ENCODE results near the gene RERE. TPM values are rescaled to one million over a fixed set of nuclear protein-coding genes. Genes with fewer than 3 reads are reported as not detected.

Gene RERE
- total and polyA plus RNA-seq, 2 experiments from 2014 or later, result 39.8 to 62.8 TPM

DNA sequence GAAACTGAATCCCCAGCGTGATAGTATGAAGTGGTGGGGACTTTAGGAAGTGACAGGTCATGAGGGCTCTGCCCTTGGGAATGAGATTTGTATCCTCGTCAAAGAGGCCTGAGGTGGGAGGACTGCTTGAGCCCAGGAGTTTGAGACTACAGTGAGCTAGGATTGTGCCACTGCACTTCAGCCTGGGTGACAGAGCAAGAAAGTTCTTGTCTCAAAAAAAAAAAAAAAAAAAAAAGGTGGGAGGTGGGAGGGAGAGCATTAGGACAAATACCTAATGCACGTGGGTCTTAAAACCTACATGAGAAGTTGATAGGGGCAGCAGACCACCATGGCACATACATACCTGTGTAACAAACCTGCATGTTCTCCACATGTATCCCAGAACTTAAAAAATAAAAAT lies 24.0 kb upstream of the RERE start:
- H3K4me2 ChIP-seq, result no peak overlapping the region

DNA sequence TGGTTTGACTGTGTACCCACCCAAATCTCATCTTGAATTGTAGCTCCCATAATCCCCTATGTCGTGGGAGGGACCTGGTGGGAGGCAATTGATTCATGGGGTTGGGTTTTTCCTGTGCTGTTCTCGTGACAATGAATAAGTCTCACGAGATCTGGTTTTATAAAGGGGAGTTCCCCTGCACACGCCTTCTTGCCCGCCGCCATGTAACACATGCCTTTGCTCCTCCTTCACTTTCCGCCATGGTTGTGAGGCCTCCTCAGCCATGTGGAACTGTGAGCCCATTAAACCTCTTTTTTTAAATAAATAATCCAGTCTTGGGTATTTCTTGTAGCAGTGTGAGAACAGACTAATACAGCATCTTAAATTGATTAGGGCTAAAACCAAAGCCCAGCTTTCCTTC lies 22.6 kb upstream of the RERE start:
- Histone ChIP-seq H3K9me2 (replicated peaks; ENCODE audit: insufficient read depth) (no peaks in the 10 kb centered on the region), H3K79me2 (no peaks in the 10 kb centered on the region), H3K27me3 (no peaks in the 10 kb centered on the region), H3K4me1 (ENCODE audit: insufficient read depth) (no peaks in the 10 kb centered on the region), H3K4me2 (no peak overlapping the region), H2AFZ (no peak overlapping the region), H4K20me1 (ENCODE audit: insufficient read depth, poor library complexity, severe bottlenecking) (no peaks in the 10 kb centered on the region), H3K27ac (no peak overlapping the region), H3K9me3 (ENCODE audit: low read depth) (no peaks in the 10 kb centered on the region), H3K4me3 (no peak overlapping the region), H3K36me3 (replicated peaks; ENCODE audit: insufficient read depth, low read depth) (no peaks in the 10 kb centered on the region)
- WGBS (ENCODE audit: low lambda C conversion rate, missing lambda C conversion rate), result 94% methylated on average over 7 of the region's 7 CpGs
- no peak for DNase-seq (ENCODE audit: low spot score)
- no peak for TF ChIP-seq EZH2 (IDR thresholded peaks at IDR 0.05; ENCODE audit: borderline replicate concordance)
- TF ChIP-seq, protein P1, sequence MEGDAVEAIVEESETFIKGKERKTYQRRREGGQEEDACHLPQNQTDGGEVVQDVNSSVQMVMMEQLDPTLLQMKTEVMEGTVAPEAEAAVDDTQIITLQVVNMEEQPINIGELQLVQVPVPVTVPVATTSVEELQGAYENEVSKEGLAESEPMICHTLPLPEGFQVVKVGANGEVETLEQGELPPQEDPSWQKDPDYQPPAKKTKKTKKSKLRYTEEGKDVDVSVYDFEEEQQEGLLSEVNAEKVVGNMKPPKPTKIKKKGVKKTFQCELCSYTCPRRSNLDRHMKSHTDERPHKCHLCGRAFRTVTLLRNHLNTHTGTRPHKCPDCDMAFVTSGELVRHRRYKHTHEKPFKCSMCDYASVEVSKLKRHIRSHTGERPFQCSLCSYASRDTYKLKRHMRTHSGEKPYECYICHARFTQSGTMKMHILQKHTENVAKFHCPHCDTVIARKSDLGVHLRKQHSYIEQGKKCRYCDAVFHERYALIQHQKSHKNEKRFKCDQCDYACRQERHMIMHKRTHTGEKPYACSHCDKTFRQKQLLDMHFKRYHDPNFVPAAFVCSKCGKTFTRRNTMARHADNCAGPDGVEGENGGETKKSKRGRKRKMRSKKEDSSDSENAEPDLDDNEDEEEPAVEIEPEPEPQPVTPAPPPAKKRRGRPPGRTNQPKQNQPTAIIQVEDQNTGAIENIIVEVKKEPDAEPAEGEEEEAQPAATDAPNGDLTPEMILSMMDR (IDR thresholded peaks at IDR 0.05; ENCODE audit: poor library complexity), result no peak
- TF ChIP-seq EZH2phosphoT487 (IDR thresholded peaks at IDR 0.05; ENCODE audit: low read depth, severe bottlenecking, unreplicated experiment), result no peak

More for the DNA sequence above, 24.0 kb upstream of the RERE start:
- DNase-seq (ENCODE audit: low spot score), result no peak
- Histone ChIP-seq H3K4me1 (ENCODE audit: insufficient read depth) (no peaks in the 10 kb centered on the region), H3K9me3 (ENCODE audit: low read depth) (no peaks in the 10 kb centered on the region), H3K27me3 (no peaks in the 10 kb centered on the region), H3K27ac (no peak overlapping the region), H4K20me1 (ENCODE audit: insufficient read depth, poor library complexity, severe bottlenecking) (no peaks in the 10 kb centered on the region), H3K4me3 (no peak overlapping the region), H3K79me2 (no peaks in the 10 kb centered on the region), H2AFZ (no peak overlapping the region), H3K36me3 (replicated peaks; ENCODE audit: insufficient read depth, low read depth) (no peaks in the 10 kb centered on the region), H3K9me2 (replicated peaks; ENCODE audit: insufficient read depth) (no peaks in the 10 kb centered on the region)
- TF ChIP-seq EZH2 (IDR thresholded peaks at IDR 0.05; ENCODE audit: borderline replicate concordance) (no peak), EZH2phosphoT487 (IDR thresholded peaks at IDR 0.05; ENCODE audit: low read depth, severe bottlenecking, unreplicated experiment) (no peak)
- TF ChIP-seq, protein P1 (IDR thresholded peaks at IDR 0.05; ENCODE audit: poor library complexity), result no peak
- WGBS (ENCODE audit: low lambda C conversion rate, missing lambda C conversion rate), result 92% methylated on average over 3 of the region's 3 CpGs

DNA sequence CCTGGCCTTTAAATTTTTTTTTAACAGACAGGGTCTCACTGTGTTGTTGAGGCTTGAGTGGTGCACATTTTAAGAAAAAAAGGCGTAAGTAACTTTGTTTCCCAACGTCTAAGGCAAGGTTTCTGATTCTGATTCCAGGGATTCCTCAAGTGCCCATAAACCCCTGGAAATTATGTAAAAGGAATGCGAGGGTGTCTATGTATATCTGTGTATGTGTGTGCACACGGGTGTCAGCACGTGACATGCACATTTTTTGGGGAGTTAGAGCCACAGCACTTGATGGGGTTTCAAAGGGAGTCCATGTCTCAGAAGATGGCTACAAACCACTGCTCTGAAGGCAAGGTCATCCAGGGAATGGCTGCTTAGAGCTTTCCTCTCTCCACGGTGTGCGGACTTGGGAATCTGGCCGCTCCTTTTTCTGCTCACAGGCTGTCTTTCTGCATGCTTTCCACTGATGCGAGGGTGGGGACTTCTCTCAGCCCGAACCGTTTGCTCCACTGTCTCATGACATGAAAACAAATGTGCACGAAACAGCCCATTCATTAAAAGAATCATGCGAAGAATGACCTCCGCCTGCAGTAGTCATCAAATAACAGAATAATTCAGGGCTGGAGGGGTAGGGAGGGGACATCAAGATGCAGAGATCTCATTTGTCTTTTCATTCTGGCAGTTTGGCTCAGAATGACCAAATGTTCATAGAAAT lies 18.7 kb upstream of the RERE start:
- no peaks in the 10 kb centered on the region for H4K20me1 ChIP-seq (ENCODE audit: insufficient read depth, poor library complexity, severe bottlenecking)
- no peak overlapping the region for H3K4me2 ChIP-seq
- no peaks in the 10 kb centered on the region for H3K27me3 ChIP-seq
- no peak for TF ChIP-seq EZH2 (IDR thresholded peaks at IDR 0.05; ENCODE audit: borderline replicate concordance)
- TF ChIP-seq, protein P1 (IDR thresholded peaks at IDR 0.05; ENCODE audit: poor library complexity), result no peak
- TF ChIP-seq EZH2phosphoT487 (IDR thresholded peaks at IDR 0.05; ENCODE audit: low read depth, severe bottlenecking, unreplicated experiment), result no peak
- H3K4me3 ChIP-seq, result no peak overlapping the region
- H3K36me3 ChIP-seq (replicated peaks; ENCODE audit: insufficient read depth, low read depth), result no peaks in the 10 kb centered on the region
- DNase-seq (ENCODE audit: low spot score), result no peak
- WGBS (ENCODE audit: low lambda C conversion rate, missing lambda C conversion rate), result 82% methylated on average over 14 of the region's 14 CpGs
- H3K27ac ChIP-seq, result no peak overlapping the region
- no peak overlapping the region for H2AFZ ChIP-seq
- no peaks in the 10 kb centered on the region for H3K79me2 ChIP-seq
- H3K4me1 ChIP-seq (ENCODE audit: insufficient read depth), result no peaks in the 10 kb centered on the region
- no peaks in the 10 kb centered on the region for H3K9me3 ChIP-seq (ENCODE audit: low read depth)
- H3K9me2 ChIP-seq (replicated peaks; ENCODE audit: insufficient read depth), result no peaks in the 10 kb centered on the region

Data from hepatocyte (in vitro differentiated cells).